ENCODE measurements around the gene OAS2.

The OAS2 gene

GRCh38 chr12:112978163-112979040, at the start of gene OAS2:
Gene OAS2, plus strand, starts transcription at chr12:112978519. Its CDS starts 90 bp downstream, at chr12:112978609.
- peak; percentile 12 for DNase-seq

GRCh38 chr12:112928978-112929377, 49.3 kb upstream of the OAS2 start:
- no peak for DNase-seq

- DNase-seq: no peak
Observed at GRCh38 chr12:112929715-112930114, 48.6 kb upstream of the OAS2 start.

- no peak for DNase-seq
Observed at GRCh38 chr12:112930350-112930749, 48.0 kb upstream of the OAS2 start.

- no peak for DNase-seq
Observed at GRCh38 chr12:112932485-112933128, 45.7 kb upstream of the OAS2 start.

GRCh38 chr12:112933129-112933505, 45.2 kb upstream of the OAS2 start:
- DNase-seq: no peak

GRCh38 chr12:112936264-112936663, 42.1 kb upstream of the OAS2 start:
- DNase-seq: no peak

GRCh38 chr12:112936927-112937326, 41.4 kb upstream of the OAS2 start:
- DNase-seq: no peak

- DNase-seq: peak; percentile 45
Observed at GRCh38 chr12:112937741-112938719, 40.3 kb upstream of the OAS2 start, which contains the start of gene OAS3. Gene OAS3, plus strand, starts transcription at chr12:112938474. Its CDS starts 57 bp downstream, at chr12:112938531.

- DNase-seq: no peak
Observed at GRCh38 chr12:112938751-112939150, 39.6 kb upstream of the OAS2 start.

- DNase-seq: no peak
Observed at GRCh38 chr12:112939761-112940381, 38.4 kb upstream of the OAS2 start.

GRCh38 chr12:112941528-112942335, 36.6 kb upstream of the OAS2 start:
- no peak for DNase-seq

- no peak for DNase-seq
Observed at GRCh38 chr12:112942572-112942971, 35.7 kb upstream of the OAS2 start.

GRCh38 chr12:112944024-112944690, 34.2 kb upstream of the OAS2 start:
- DNase-seq: no peak

GRCh38 chr12:112945515-112945914, 32.8 kb upstream of the OAS2 start:
- no peak for DNase-seq

GRCh38 chr12:112946236-112947000, 31.9 kb upstream of the OAS2 start:
- DNase-seq: no peak

GRCh38 chr12:112947314-112947713, 31.0 kb upstream of the OAS2 start:
- no peak for DNase-seq

- no peak for DNase-seq
Observed at GRCh38 chr12:112947761-112948160, 30.6 kb upstream of the OAS2 start.

GRCh38 chr12:112948806-112949205, 29.5 kb upstream of the OAS2 start:
- no peak for DNase-seq

- no peak for DNase-seq
Observed at GRCh38 chr12:112950701-112951100, 27.6 kb upstream of the OAS2 start.
